WTC11 (cell line): Measurements from ENCODE around the gene F13A1. TPM values are rescaled to one million over a fixed set of nuclear protein-coding genes. Genes with fewer than 3 reads are reported as not detected.

ENCODE experiments used
- ATAC-seq: fragments of 200-7000 bp; cut with Tn5 transposase; 2 replicates; pipeline ENCODE4 v1.10.0; 2021; ENCODE audit warnings: mild to moderate bottlenecking, moderate library complexity
- CTCF ChIA-PET: fragments of 300-600 bp; sonication (Branson Sonifier 250); formaldehyde crosslinking; loops from one replicate; lab custom pipeline; 2021; ENCODE audit warnings: antibody characterized with exemption; lab: Charles Lee
- POLR2A ChIA-PET: fragments of 350-600 bp; sonication (Branson Sonifier 250); formaldehyde crosslinking; loops from one replicate; lab custom pipeline; 2021; ENCODE audit warnings: antibody characterized with exemption; lab: Charles Lee
- DNase-seq: peaks from one replicate; pipeline ENCODE4 v3.0.0; 2021; ENCODE audit warnings: low spot score
- H3K27ac Mint-ChIP-seq: 2 replicates; pipeline ENCODE4 v1.8.0; 2021; ENCODE audit warnings: mixed read lengths
- H3K27me3 Mint-ChIP-seq: 2 replicates; pipeline ENCODE4 v1.8.0; 2021; ENCODE audit warnings: low read depth, mild to moderate bottlenecking, moderate library complexity, mixed read lengths
- H3K36me3 Mint-ChIP-seq: 2 replicates; pipeline ENCODE4 v1.8.0; 2021; ENCODE audit warnings: mixed read lengths
- H3K4me1 Mint-ChIP-seq: 2 replicates; pipeline ENCODE4 v1.8.0; 2022; ENCODE audit warnings: mixed read lengths
- H3K4me3 Mint-ChIP-seq: 2 replicates; pipeline ENCODE4 v1.8.0; 2021; ENCODE audit warnings: mild to moderate bottlenecking, moderate library complexity, mixed read lengths
- H3K9me3 Mint-ChIP-seq: 2 replicates; pipeline ENCODE4 v1.8.0; 2021; ENCODE audit warnings: mixed read lengths
- ATF3 ChIP-seq: sonication (generic); formaldehyde crosslinking; conservative IDR thresholded peaks from 2 replicates; pipeline ENCODE4 v1.8.1; 2022; ENCODE audit warnings: mild to moderate bottlenecking, missing genetic modification reagents
- ERG ChIP-seq: fragments of 250-450 bp; sonication (Bioruptor Pico); IDR thresholded peaks from 2 replicates; pipeline ENCODE4 v1.8.0; 2021; ENCODE audit warnings: mild to moderate bottlenecking
- ETV6 ChIP-seq: sonication (generic); formaldehyde crosslinking; IDR thresholded peaks from 2 replicates; pipeline ENCODE4 v1.8.1; 2022; ENCODE audit warnings: mild to moderate bottlenecking, missing genetic modification reagents
- GABPB1 ChIP-seq: sonication (generic); formaldehyde crosslinking; IDR thresholded peaks from 2 replicates; pipeline ENCODE4 v1.8.1; 2023; ENCODE audit warnings: mild to moderate bottlenecking, missing genetic modification reagents
- HMGA2 ChIP-seq: fragments of 250-450 bp; sonication (Bioruptor Pico); IDR thresholded peaks from 2 replicates; pipeline ENCODE4 v1.4.0; 2021; ENCODE audit warnings: mild to moderate bottlenecking, moderate library complexity
- JAZF1 ChIP-seq: fragments of 250-450 bp; sonication (Bioruptor Pico); IDR thresholded peaks from 2 replicates; pipeline ENCODE4 v1.9.0; 2021; ENCODE audit warnings: moderate library complexity, mild to moderate bottlenecking, inconsistent platforms
- KAT7 ChIP-seq: sonication (generic); formaldehyde crosslinking; IDR thresholded peaks from 2 replicates; pipeline ENCODE4 v1.8.1; 2023; ENCODE audit warnings: missing genetic modification reagents, mild to moderate bottlenecking, borderline replicate concordance
- NFE2L1 ChIP-seq: sonication (generic); formaldehyde crosslinking; IDR thresholded peaks from 2 replicates; pipeline ENCODE4 v1.8.1; 2023; ENCODE audit warnings: missing genetic modification reagents
- NR2C2 ChIP-seq: sonication (generic); formaldehyde crosslinking; IDR thresholded peaks from 2 replicates; pipeline ENCODE4 v1.8.0; 2022; ENCODE audit warnings: mild to moderate bottlenecking, missing genetic modification reagents
- RELA ChIP-seq: sonication (generic); formaldehyde crosslinking; IDR thresholded peaks from 2 replicates; pipeline ENCODE4 v1.8.1; 2022; ENCODE audit warnings: missing genetic modification reagents, mild to moderate bottlenecking, borderline replicate concordance
- ZNF219 ChIP-seq: sonication (generic); formaldehyde crosslinking; IDR thresholded peaks from 2 replicates; pipeline ENCODE4 v1.8.0; 2023; ENCODE audit warnings: missing genetic modification reagents, mild to moderate bottlenecking, borderline replicate concordance
- ZNF263 ChIP-seq: sonication (generic); formaldehyde crosslinking; IDR thresholded peaks from 2 replicates; pipeline ENCODE4 v1.8.1; 2022; ENCODE audit warnings: low read depth, mild to moderate bottlenecking, moderate library complexity, missing genetic modification reagents
- ZNF281 ChIP-seq: sonication (generic); formaldehyde crosslinking; IDR thresholded peaks from 2 replicates; pipeline ENCODE4 v1.8.0; 2023; ENCODE audit warnings: mild to moderate bottlenecking, missing genetic modification reagents
- ZNF416 ChIP-seq: fragments of 250-450 bp; sonication (Bioruptor Pico); IDR thresholded peaks from 2 replicates; pipeline ENCODE4 v1.9.0; 2021; ENCODE audit warnings: mild to moderate bottlenecking, inconsistent platforms
- ZNF423 ChIP-seq: fragments of 250-450 bp; sonication (Bioruptor Pico); IDR thresholded peaks from 2 replicates; pipeline ENCODE4 v2.1.2; 2022; ENCODE audit warnings: mild to moderate bottlenecking, moderate library complexity
- ZNF512 ChIP-seq: sonication (generic); formaldehyde crosslinking; IDR thresholded peaks from 2 replicates; pipeline ENCODE4 v1.8.1; 2022; ENCODE audit warnings: missing genetic modification reagents, borderline replicate concordance
- total RNA-seq: library from RNA; stranded (reverse); gene quantifications from 3 replicates; pipeline ENCODE4 v1.2.3, GENCODE V29; 2021
- TF ChIP-seq, protein P1 (sequence below): sonication (generic); formaldehyde crosslinking; IDR thresholded peaks from 2 replicates; pipeline ENCODE4 v1.8.1; 2023; ENCODE audit warnings: mild to moderate bottlenecking, missing genetic modification reagents
- TF ChIP-seq, protein P2 (sequence below): sonication (generic); formaldehyde crosslinking; IDR thresholded peaks from 2 replicates; pipeline ENCODE4 v1.8.0; 2022; ENCODE audit warnings: mild to moderate bottlenecking, missing genetic modification reagents
- TF ChIP-seq, protein P3 (sequence below): sonication (generic); formaldehyde crosslinking; IDR thresholded peaks from 2 replicates; pipeline ENCODE4 v1.8.0; 2022; ENCODE audit warnings: mild to moderate bottlenecking, missing genetic modification reagents
- TF ChIP-seq, protein P4 (sequence below): fragments of 250-450 bp; sonication (Bioruptor Pico); conservative IDR thresholded peaks from 2 replicates; pipeline ENCODE4 v1.9.0; 2021; ENCODE audit warnings: mild to moderate bottlenecking

Gene F13A1
- total RNA-seq, 1 experiment from 2014 or later = 1.0 TPM

DNA sequence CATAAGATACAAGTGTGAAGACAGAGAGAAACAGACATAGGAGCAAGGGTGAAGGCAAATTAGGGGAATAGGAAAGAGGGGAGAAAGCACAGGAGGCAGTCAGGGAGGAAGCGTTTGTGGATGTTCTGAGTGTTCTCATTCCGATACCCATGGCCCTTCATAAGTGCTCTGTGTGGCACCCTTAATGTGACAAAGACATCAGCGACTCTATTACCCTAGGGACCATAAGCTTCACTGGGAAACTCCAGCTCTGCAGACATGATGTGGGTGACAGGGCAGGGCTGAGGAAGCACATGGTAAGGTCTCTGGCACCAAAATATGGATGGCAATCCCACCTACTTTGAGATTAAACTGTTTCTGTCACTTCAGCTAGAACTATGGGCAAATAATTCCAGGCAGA lies 33.0 kb downstream of the F13A1 start (continued):
- TF ChIP-seq ZNF281 (CRISPR knock-in tag) = no peak
- TF ChIP-seq, protein P1, sequence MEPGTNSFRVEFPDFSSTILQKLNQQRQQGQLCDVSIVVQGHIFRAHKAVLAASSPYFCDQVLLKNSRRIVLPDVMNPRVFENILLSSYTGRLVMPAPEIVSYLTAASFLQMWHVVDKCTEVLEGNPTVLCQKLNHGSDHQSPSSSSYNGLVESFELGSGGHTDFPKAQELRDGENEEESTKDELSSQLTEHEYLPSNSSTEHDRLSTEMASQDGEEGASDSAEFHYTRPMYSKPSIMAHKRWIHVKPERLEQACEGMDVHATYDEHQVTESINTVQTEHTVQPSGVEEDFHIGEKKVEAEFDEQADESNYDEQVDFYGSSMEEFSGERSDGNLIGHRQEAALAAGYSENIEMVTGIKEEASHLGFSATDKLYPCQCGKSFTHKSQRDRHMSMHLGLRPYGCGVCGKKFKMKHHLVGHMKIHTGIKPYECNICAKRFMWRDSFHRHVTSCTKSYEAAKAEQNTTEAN (CRISPR knock-in tag) = no peak
- TF ChIP-seq, protein P2, sequence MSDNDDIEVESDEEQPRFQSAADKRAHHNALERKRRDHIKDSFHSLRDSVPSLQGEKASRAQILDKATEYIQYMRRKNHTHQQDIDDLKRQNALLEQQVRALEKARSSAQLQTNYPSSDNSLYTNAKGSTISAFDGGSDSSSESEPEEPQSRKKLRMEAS (CRISPR knock-in tag) = no peak

DNA sequence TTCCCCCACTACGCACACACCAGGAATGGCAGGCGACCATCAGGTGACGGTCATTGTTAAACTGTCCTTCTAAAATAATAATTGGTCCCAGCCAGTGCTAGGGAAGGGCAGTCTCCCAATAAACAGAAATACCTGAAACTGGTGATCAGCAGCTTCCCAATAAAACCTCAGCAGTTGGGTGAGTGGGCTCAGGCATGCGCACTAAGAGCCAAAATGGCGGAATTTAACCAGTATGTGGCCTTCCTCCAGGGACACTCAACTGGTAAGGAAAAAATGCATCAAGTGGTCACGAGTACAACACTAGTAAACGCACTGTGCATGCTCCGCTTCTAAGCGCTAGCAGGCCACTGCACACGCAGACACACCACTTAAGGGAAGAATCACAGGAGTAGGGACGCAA lies 34.8 kb downstream of the F13A1 start:
- ChIA-PET CTCF (no interaction called here), POLR2A (no interaction called here)
- no peaks in the 10 kb centered on the region for H3K9me3 Mint-ChIP-seq
- no peak for TF ChIP-seq JAZF1 (CRISPR knock-in tag)
- TF ChIP-seq ATF3 (CRISPR knock-in tag) = no peak
- TF ChIP-seq, protein P3, sequence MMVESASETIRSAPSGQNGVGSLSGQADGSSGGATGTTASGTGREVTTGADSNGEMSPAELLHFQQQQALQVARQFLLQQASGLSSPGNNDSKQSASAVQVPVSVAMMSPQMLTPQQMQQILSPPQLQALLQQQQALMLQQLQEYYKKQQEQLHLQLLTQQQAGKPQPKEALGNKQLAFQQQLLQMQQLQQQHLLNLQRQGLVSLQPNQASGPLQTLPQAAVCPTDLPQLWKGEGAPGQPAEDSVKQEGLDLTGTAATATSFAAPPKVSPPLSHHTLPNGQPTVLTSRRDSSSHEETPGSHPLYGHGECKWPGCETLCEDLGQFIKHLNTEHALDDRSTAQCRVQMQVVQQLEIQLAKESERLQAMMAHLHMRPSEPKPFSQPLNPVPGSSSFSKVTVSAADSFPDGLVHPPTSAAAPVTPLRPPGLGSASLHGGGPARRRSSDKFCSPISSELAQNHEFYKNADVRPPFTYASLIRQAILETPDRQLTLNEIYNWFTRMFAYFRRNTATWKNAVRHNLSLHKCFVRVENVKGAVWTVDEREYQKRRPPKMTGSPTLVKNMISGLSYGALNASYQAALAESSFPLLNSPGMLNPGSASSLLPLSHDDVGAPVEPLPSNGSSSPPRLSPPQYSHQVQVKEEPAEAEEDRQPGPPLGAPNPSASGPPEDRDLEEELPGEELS (CRISPR knock-in tag) = no peak
- TF ChIP-seq, protein P4, sequence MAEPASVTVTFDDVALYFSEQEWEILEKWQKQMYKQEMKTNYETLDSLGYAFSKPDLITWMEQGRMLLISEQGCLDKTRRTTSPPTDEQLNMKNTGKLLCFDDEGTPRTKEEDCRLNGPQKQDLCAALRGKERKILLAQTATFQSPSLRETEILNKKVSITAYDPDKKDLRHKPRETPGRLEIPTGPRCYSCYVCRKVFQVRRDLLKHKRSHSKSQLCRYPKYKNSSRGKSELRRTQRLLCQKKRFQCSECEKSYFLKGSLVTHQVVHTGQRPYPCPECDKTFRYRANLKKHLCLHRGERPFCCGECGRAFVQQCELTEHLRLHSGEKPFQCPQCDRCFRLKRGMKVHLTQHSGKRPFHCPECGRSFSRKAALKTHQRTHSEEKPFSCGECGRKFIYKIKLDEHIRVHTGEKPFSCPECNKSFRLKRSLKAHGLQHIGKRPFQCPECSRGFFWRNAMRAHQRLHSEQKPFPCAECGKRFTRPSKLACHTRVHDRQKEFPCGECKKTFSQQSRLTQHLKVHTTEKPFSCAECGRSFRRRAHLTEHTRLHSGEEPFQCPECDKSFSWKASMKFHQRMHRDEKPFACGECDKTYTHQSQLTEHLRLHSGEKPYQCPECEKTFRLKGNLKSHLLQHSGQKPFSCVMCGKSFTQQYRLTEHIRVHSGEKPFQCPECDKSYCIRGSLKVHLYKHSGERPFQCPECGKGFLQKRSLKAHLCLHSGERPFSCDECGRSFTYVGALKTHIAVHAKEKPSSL (CRISPR knock-in tag) = no peak
- TF ChIP-seq ZNF423 (CRISPR knock-in tag) = no peak
- TF ChIP-seq GABPB1 (CRISPR knock-in tag) = no peak
- no peak for TF ChIP-seq ZNF416 (CRISPR knock-in tag)
- TF ChIP-seq NR2C2 (CRISPR knock-in tag) = no peak
- TF ChIP-seq ZNF219 = no peak
- TF ChIP-seq KAT7 (CRISPR knock-in tag) = no peak
- TF ChIP-seq HMGA2 = no peak
- TF ChIP-seq, protein P1 (CRISPR knock-in tag) = no peak
- TF ChIP-seq ETV6 (CRISPR knock-in tag) = no peak
- no peak for TF ChIP-seq NFE2L1 (CRISPR knock-in tag)
- no peak for TF ChIP-seq ZNF263 (CRISPR knock-in tag)
- no peak for TF ChIP-seq ERG
- no peak for TF ChIP-seq ZNF512 (CRISPR knock-in tag)
- TF ChIP-seq RELA = no peak
- no peak overlapping the region for H3K27ac Mint-ChIP-seq
- DNase-seq = no peak
- H3K27me3 Mint-ChIP-seq = no peaks in the 10 kb centered on the region; the same call in 1 of the 2 replicates
- H3K4me3 Mint-ChIP-seq = no peak overlapping the region
- H3K36me3 Mint-ChIP-seq = no peaks in the 10 kb centered on the region
- no peaks in the 10 kb centered on the region for H3K4me1 Mint-ChIP-seq
- ATAC-seq = no peak
